ENCODE data around the gene FRMD7.

DNA sequence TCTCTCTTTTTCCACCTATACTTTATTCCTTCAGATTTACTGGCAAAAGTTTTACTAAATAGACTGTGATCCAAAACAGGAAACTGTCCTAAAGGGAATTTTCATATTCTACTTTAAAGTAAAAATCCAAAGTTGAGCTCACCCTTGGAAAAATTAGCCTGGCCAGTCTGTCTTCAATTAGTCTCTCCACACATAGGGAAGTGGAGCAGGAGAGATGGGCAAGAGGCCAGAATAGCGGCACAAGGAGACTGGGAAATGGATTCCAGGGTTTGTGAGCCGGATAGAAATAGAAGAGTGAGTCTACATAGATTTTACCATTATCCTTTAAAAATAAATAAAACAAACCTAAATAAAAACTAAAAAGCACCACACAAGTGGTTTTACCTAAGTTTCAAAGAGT is 16.2 kb upstream of the FRMD7 start:
- TF ChIP-seq, protein P1, sequence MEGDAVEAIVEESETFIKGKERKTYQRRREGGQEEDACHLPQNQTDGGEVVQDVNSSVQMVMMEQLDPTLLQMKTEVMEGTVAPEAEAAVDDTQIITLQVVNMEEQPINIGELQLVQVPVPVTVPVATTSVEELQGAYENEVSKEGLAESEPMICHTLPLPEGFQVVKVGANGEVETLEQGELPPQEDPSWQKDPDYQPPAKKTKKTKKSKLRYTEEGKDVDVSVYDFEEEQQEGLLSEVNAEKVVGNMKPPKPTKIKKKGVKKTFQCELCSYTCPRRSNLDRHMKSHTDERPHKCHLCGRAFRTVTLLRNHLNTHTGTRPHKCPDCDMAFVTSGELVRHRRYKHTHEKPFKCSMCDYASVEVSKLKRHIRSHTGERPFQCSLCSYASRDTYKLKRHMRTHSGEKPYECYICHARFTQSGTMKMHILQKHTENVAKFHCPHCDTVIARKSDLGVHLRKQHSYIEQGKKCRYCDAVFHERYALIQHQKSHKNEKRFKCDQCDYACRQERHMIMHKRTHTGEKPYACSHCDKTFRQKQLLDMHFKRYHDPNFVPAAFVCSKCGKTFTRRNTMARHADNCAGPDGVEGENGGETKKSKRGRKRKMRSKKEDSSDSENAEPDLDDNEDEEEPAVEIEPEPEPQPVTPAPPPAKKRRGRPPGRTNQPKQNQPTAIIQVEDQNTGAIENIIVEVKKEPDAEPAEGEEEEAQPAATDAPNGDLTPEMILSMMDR (conservative IDR thresholded peaks at IDR 0.05; ENCODE audit: low read depth, low read length): no peak
- no peak for TF ChIP-seq EZH2 (IDR thresholded peaks at IDR 0.05; ENCODE audit: borderline replicate concordance, low read depth, low read length, poor library complexity, severe bottlenecking)

Measured in A673 (cell line).